ENCODE results near the gene KRT37.

The KRT37 gene

DNA sequence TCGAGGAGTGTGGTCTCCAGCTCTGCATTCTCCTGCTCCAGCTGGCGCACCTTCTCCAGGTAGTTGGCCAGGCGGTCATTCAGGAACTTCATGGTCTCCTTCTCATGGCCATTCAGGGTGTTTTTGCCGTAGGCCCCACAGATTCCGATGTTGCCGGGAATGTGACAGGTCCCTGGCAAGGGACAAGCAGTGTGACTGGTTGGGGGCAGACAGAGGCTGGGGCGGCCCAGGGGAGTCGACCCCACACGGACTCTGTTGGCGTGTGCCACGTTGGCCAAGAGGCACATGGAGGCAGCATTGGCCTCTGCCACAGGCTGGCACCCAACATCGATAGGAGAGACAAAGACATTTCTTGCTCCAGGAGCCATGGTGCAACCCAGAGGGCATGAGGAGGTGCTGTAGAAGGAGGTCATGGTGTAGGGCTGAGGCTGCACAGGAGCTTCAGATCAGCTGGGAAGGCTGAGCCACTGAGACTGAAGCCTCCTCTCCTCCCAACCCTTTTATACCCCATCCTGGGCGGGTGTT, at the start of gene KRT37:
TSS of gene KRT37 (minus strand) at position 475 of the 525 bp plus-strand sequence. CDS start at position 413, 62 bp downstream.
- no peak for DNase-seq (ENCODE audit: low read depth, low spot score)

DNA sequence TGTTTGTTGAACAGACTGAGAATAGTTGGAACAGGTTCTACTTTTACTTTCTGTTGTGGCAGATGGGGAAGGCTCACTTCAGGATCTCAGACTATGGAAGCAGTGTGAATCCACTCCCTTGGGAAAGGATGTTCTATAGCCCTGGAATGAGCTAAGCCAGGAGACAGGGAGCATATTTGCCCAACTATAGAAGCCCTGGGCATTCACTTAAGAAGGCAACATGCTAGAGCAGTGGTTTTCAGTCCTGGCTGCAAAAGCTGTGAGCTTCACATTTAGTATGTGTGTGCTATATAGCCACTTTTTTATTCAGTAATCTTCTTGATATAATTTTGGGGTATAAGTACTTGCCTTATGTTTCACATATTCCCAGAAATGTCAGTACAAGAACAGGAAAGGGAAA, 44.0 kb upstream of the KRT37 start:
- DNase-seq (ENCODE audit: low read depth, low spot score) = no peak

DNA sequence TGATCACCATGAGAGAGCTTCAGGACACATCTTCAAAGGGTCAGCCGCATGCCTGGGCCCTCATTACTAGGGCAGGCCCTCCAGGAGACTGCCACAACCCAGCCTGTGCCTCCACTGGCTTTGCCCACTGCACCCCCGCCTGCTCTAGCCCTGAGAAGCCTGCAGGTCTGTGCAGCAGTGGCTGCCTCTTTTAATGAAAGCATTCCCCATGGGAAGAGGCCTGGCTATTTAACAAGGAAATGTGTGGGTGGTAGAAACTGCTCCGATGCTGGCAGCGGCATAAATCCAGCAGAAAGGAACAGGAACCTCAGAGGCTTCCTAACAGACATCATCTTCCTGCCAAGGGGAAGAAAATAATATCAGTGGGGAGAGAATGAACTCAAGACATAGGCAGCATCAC, 43.2 kb upstream of the KRT37 start:
- DNase-seq (ENCODE audit: low read depth, low spot score) = no peak

DNA sequence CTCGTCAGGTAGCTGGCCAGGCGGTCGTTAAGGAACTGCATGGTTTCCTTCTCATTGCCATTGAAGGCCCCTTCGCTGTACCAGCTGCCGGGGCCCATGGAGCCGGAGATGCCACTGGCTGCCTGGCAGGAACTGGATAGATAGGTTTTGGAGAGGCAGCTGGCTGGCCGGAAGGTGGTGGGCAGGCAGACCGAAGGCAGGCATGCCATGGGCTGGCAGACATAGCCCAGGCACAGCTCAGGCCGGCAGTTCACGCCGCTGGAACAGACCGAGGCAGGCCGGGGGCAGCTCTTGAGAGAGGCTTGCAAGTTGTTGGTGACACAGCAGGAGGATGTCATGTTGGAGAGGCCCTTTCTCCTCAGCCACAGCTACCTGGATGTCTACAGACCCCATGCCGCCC, 42.6 kb upstream of the KRT37 start, which contains the start of gene KRT32:
TSS of gene KRT32 (minus strand) at position 399 of the 400 bp plus-strand sequence. CDS start at position 338, 61 bp downstream.
- no peak for DNase-seq (ENCODE audit: low read depth, low spot score)

DNA sequence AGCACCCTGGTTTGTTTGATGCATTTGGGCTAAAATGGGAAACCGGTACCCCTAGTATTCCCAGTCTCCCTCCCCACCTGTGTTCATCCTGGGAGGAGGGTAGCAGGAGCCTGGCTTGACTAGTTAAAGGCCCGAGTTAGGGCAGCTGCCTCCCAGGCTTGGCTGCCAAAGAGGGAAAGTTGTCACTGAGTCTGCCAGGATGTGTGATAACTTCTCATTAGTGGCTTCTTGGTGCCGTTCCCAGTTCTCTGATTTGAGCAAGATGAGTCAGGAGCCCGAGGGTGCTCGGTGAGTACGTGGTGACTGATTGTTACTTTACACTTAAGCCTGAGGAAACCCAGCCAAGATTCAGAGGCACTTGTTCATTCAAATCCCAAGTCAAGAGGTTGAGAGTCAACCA, 40.3 kb upstream of the KRT37 start:
- no peak for DNase-seq (ENCODE audit: low read depth, low spot score)

DNA sequence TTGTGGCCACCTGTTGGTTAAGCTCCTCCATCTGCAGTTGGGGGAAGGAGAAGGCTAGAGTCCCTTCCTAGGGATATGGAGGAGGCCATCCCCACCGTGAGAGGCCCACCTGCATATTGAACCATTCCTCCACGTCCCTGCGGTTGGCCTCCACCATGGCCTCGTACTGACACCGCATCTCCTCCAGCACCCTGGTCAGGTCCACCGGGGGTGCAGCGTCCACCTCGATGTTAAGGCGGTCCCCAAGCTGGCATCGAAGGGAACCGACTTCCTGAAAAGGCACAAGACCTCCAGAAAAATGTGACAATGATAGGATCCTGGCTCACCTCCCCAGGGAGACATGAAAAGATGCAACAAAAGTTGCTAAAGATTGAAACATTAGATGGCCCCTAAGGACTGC, 39.8 kb upstream of the KRT37 start:
- DNase-seq (ENCODE audit: low read depth, low spot score) = no peak

DNA sequence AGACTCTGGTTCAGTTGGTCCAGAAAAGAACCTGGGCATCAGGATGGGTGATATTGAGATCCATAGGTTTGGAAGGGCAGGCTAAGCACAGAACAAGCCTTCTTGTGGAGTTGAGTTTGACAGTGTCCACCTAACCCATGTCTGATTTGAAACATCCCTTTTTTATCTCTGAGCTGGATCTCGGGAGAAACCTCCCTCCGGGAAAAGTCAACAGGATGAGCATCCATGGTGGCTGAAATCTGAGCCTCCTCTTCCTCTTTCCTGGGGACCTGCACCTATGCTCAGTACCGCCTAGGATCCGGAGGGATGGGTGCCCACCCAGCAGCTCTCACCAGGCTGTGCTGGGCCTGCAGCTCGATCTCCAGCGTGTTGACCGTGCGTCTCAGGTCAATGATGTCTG, 39.4 kb upstream of the KRT37 start:
- DNase-seq (ENCODE audit: low read depth, low spot score) = no peak

DNA sequence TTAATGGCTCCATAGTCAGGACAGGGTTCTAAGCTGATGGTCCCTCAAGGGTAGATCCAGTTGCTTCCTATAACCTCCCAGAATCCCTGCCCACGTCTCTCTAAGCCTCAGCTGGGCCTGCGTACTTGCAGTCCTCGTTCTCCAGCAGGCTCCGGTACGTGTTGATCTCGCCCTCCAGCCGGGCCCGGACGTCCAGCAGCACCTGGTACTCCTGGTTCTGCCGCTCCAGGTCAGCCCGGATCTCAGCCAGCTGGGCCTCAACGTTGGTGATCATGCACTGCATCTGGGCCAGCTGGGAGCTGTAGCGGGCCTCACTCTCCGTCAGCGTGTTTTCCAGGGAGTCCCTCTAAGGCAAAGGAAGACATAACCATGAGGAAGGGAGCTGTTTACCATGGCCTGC, 38.3 kb upstream of the KRT37 start:
- no peak for DNase-seq (ENCODE audit: low read depth, low spot score)

DNA sequence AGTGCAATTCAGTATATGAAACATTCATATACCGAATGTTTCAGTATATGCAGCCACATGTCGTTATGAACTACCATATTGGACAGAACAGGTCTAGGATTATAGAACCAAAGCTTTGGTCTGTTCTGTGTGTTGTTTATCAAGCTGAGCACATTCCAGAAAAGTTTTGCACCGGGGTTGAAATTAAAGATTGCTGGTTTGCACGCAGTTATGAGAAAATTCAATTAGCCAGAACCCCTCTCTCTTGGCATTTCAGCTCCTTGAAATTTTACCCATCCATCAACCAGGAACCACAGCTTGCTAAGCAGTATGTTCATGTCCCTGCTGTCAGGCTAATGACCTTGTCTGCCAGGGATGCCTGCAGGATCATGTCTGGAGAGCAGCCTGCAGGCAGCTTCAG, 33.3 kb upstream of the KRT37 start:
- no peak for DNase-seq (ENCODE audit: low read depth, low spot score)

DNA sequence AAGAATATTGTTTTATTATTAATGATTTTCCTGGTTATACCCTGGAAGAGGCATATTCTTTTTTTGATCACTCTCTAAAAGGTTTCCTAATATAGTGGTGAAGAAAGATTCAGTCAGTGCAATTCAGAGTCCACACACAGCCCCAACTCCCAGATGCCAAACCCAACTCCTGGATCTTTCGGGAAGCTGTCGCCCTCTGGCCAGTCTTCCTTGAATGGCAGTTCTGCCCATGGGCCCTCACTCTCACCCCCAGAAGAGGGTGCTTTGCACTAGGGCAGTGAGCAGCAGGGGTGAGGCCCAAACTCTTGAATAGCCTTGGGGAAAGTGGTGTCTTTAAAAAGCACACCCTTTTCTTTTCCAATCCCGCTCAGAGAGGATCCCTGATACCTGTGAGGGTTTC, 31.8 kb upstream of the KRT37 start:
- no peak for DNase-seq (ENCODE audit: low read depth, low spot score)

DNA sequence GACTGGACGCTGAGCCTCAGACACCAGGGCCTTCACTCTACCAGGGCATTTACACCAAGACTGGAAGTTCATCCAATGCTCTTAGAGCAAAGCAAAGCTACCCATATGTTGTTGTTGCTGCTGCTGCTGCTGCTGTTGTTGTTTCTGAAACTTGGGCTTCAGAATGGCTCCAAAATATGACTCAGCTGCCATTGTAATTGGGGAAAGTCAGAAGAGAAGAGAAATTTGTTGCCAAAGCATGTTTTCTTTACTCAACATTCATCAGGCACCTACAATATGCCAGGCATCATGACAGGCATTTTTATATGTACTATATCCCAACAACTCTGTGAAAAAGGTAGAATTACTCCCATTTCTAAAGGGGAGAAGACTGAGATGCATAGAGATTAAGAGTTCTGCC, 30.9 kb upstream of the KRT37 start:
- DNase-seq (ENCODE audit: low read depth, low spot score) = no peak

DNA sequence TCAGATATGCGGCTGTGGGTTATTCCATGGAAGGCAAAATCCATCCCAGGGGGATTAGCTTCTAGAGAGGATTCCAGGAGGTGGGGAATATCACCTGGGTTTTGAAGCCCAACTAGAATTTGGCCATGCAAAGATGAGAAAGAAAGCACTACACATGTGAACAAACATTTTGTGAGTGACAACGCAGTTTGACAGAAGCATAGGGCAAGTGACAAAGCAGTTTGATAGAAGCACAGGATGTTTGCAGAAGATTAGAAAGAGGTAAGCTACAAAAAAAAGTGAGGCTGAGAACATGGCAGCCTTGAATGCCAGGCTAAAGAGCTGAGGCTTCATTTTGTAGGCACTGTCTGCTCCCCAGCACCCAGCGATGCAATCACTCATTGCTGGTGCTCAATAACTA, 28.7 kb upstream of the KRT37 start:
- no peak for DNase-seq (ENCODE audit: low read depth, low spot score)

DNA sequence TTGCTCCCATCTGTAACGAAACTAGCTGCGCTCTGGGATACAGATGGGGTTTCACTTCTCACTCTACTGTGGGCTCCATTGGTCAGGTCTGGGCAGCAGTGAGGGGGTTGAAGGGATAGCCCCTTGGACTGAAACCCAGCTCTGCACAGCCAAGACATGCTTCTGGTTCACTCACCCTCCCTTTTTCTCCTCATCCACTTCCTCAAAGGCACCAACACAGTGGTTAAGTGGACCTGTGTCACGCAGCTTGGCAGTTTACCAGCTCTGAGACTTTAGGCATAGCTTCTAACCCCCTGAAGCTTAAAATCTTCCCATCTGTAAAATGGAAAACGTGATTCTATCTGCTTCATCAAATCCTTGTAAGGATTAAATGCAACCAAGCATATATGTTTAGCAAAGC, 27.9 kb upstream of the KRT37 start:
- no peak for DNase-seq (ENCODE audit: low read depth, low spot score)

DNA sequence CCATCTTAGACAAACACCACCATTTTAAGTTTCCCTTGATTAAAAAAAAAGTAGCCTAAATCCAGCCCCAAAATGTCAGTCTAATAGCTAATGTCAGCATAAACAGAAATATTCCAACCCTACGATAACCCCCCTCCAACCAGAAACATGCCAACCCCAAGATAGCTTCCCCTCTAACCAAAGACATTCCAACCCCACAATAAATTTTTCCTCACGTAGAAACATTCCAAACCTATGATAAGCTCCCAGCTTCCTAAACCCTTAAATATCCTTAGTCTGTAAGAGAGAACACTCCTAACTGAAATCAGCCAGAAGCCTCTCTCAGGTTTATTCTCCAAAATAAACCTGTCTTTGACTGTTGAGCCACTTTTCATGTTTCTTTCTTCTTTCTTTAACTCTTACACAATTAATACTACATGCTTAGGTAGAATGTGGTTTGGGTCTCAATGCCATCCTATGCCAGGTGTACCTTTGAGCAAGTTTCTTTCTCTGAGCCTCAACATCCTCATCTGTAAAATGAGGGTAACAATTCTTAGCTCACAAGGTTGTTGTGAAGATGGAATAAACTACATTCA, 26.9 kb upstream of the KRT37 start:
- DNase-seq (ENCODE audit: low read depth, low spot score) = no peak

DNA sequence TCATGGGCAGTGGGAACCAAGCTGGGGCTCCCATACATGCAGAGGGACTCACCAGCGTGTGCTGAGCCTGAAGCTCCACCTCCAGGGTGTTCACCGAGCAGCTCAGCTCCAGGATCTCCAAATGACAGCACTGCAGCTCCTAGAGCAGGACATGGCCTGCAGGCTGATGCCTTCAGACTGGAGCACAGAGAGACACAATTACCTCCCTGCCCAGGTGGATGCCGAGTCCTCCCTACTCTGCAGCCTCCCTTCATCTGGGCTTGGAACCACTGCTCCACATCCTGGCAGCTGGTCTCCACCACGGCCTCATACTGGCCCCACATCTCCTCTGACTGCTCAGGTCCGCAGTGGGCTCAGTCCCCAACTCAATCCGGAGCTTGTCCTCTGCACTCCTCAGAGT, 24.6 kb upstream of the KRT37 start:
- DNase-seq (ENCODE audit: low read depth, low spot score) = no peak

DNA sequence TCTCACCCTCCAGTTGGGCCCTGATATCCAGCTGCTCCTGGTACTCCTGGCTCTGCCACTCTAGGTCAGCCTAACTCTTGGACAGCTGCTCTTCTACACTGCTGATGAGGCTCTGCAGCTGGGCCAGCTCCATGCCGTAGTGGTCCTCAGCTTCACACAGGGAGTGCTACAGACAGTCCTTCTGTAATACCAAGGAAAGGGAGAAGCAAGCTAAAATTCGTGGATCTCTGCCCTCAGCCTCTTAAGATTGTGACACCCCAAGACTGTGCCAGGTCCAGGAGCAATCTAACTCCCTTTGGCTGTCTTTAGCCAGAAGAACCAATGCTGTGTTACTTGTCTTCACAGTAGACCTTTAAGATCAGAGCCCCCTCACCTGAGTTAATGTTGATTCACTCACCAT, 24.1 kb upstream of the KRT37 start:
- DNase-seq (ENCODE audit: low read depth, low spot score) = no peak

DNA sequence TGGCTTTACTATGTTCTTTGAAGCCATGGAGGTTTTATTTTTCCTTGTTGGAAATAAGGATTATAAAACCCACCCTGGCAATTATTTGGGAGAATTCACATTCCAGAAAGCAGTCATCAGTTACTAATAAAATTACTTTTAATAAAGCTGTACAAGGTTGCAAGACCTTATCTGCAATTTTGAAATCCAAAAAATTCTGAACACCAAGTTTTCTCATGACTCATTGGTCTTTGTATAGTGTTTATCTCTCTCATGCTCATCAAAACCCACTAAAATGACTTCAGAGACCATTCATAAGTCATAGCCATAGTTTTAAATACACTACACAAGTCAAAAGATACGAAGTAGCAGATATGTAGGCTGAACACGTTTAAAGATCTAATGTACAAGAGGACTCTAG, 22.4 kb upstream of the KRT37 start:
- DNase-seq (ENCODE audit: low read depth, low spot score) = no peak

DNA sequence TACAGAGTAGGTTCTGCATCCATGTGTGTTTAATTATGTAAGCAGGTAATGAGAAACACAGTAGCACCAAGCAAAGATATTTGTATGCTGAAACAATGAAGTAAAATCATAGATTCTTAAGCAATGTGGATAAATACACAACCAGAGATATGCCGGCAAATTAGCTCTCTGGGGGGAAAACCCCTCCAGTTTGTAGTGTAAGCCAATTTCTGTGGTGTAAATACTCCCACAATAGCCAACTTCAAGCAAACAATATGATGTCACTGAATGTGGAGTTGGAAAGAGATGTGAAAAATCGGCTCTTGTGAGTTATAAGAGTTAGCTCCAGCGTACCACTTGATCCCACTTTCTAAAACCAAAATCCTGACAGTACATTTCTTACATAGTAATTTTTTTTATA, 20.3 kb upstream of the KRT37 start:
- no peak for DNase-seq (ENCODE audit: low read depth, low spot score)

DNA sequence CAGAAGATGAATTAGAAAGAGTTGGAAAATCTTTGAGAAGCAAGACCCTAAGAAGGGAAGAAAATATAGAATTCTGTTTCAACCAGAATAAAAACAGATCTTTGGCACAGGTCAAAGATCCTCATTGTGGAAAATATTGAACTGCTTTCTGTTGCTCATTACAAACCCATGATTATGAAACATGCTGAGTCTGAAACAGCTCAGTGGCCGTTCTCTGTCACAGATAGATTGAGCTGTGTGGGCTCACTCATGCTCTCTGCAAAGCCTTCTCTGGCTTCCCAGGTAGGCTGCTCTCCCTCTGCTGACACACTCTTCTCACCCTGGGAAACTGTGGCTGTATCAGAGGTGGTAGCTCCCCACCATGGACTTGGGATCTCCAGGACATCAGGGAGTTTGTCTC, 19.8 kb upstream of the KRT37 start:
- DNase-seq (ENCODE audit: low read depth, low spot score) = no peak

DNA sequence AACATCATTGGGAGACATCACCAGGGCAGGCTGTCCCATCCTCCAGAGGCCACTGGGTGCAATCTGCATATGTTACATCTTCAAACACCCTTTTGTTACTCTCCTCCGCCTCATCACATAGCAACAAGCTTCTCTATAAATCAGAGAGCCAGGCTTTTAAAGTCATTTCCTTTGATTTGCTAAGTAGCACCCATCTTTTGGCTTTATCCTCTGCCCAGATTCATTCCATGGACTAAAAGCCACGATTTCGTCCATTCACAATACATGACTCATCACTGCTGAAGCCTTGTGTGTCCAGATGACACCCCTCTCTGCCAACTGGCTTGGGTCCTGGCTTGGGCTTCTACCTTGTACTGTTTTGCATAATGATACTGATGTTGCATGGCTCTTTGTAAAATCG, 18.4 kb upstream of the KRT37 start:
- DNase-seq (ENCODE audit: low read depth, low spot score) = no peak

DNA sequence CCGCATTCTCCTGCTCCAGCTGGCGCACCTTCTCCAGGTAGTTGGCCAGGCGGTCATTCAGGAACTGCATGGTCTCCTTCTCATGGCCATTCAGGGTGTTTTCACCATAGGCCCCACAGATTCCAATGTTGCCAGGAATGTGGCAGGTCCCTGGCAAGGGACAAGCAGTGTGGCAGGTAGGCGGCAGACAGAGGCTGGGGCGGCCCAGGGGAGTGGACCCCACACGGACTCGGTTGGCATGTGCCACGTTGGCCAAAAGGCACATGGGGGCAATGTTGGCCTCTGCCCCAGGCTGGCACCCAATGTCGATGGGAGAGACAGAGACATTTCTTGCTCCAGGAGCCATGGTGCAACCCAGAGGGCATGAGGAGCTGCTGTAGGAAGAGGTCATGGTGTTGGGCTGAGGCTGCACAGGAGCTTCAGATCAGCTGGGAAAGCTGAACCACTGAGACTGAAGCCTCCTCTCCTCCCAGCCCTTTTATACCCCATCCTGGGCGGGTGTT, 16.2 kb upstream of the KRT37 start, which contains the start of gene KRT38:
TSS of gene KRT38 (minus strand) at position 453 of the 503 bp plus-strand sequence. CDS start at position 391, 62 bp downstream.
- no peak for DNase-seq (ENCODE audit: low read depth, low spot score)

DNA sequence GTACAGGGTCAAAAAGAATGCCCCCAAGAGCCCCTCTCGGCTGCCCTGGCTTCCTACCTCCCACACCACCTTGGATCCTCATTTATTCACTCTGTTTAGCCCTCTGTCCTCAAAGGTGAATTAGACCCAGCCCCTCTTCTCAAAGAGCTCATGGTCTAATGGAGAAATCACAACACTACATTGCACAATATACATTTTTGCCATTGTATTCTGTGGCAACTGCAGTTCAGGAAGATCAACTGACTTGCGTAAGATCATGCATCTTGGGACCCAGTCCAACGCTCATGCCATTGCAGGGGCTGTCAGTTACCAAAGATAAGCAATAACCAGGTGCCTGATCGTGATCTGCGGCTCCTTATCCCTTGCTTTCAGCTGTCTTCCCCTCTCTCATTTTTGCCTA, 15.0 kb upstream of the KRT37 start:
- no peak for DNase-seq (ENCODE audit: low read depth, low spot score)

DNA sequence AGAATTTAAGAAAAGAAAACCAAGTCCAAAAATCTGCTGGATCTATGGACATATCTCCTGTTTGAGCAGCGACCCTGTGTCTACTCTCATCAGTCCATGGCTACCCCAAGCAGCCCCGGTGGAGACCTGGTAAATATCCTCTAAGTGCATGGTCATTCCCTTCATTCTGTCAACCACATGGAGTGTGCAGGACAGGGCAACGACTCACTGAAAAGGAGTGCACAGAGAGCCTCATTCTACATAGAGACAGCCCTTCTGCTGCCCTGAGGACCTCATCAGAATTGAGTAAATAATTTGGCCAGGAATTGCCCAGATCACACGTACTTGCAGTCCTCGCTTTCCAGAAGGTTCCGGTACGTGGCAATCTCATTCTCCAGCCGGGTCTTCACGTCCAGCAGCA, 13.4 kb upstream of the KRT37 start:
- DNase-seq (ENCODE audit: low read depth, low spot score) = no peak

DNA sequence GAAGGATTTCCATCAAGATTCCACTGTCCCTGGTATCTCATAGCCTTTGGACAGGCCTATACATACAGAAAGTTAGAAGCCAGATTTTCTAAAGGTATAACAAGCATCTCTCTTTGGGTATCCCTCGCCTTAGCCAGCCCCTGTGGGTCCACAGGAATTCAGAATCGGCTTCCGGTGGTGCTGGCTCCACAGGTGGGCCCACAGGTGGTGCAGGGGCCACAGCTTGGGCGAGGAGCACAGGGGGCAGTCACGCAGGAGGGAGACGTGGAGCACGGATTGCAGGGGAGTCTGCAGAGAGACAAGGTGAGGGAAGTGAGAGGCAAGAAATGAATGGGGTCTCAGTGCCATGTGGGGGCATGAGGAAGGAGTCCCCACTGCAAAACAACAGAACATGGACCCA, 12.9 kb upstream of the KRT37 start:
- no peak for DNase-seq (ENCODE audit: low read depth, low spot score)
